ENCODE measurements around the gene DLG5. TPM values are rescaled to one million over a fixed set of nuclear protein-coding genes. Genes with fewer than 3 reads are reported as not detected.

Gene DLG5
- total RNA-seq, 3 donors from 2014 or later, result 43.0 to 192 (median 138) TPM

DNA sequence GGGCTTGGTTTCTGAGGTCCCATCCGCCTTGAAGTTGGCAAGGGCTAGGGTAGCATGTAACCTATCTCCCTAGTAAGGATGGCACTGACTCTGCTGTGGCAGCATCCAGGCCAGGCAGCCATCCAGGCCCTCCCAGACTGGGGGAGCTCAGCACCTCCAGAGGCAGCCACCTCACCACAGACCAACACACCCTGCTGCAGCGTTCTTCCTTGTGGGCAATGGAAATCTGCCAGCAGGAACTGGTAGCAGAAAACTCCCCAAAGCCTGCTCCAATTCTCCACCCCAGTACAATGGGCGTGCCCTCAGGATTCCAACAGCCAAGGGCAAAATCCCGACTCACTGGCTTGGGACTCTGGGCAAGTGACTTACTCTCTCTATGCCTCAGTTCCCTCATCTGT, 27.5 kb downstream of the DLG5 start:
- peak; percentile 68 to 89 for DNase-seq (ENCODE audit: low spot score in 2 of 2)
- Histone ChIP-seq H3K4me3 (peak overlapping the region in 2 of 3 donors; percentile 12 to 33), H3K4me1 (peaks cover 14 to 39% of the 10 kb centered on the region in 2 donors), H3K27me3 (no peaks in the 10 kb centered on the region), H3K27ac (peak overlapping the region; percentile 88 to 89), H3K36me3 (no peaks in the 10 kb centered on the region), H3K9me3 (no peaks in the 10 kb centered on the region)
- TF ChIP-seq, protein P1, sequence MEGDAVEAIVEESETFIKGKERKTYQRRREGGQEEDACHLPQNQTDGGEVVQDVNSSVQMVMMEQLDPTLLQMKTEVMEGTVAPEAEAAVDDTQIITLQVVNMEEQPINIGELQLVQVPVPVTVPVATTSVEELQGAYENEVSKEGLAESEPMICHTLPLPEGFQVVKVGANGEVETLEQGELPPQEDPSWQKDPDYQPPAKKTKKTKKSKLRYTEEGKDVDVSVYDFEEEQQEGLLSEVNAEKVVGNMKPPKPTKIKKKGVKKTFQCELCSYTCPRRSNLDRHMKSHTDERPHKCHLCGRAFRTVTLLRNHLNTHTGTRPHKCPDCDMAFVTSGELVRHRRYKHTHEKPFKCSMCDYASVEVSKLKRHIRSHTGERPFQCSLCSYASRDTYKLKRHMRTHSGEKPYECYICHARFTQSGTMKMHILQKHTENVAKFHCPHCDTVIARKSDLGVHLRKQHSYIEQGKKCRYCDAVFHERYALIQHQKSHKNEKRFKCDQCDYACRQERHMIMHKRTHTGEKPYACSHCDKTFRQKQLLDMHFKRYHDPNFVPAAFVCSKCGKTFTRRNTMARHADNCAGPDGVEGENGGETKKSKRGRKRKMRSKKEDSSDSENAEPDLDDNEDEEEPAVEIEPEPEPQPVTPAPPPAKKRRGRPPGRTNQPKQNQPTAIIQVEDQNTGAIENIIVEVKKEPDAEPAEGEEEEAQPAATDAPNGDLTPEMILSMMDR (IDR thresholded peaks at IDR 0.05), result no peak
- TF ChIP-seq POLR2AphosphoS5 (IDR thresholded peaks at IDR 0.05), result peak in 1 of 3 donors; percentile 22
- intact Hi-C loops (cut with DNase I; ENCODE audit: low total_unique reads), result no loop called here

DNA sequence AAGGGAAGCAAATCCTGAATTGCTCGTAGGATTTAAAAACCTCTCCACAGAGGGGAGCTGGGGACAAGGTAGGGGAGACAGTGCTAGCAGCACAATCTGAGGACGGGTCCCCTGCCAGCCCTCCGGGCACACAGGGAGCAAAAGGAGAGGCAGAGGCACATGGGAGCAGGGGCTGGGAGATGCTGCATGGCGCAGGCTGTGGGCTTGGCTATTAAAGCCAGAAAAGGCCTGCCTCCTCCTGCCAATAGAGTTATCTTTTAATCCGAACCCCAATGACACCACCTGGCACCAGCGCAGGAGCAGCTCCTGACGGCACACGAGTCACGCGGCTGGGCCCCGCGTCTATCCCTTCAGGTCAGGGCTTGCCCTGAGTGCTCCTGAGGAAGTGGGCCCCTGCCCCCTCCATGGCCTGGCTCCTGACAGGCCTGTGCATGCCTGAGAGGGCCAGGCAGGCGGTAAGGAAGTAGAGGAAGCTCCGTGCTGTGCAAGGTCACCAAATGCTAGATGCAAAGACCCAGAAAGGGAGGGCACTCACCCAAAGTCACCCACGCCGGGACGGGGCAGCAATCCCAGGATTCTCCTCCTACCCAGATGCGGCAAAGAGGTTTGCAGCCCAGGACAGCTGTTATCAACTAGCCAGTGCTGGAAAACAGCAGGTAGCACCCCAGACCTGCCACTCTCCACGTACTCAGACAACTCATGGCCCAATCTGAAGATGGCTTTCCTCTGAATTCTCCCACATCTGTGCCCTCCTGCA, 28.1 kb downstream of the DLG5 start:
- H3K27ac ChIP-seq, result peak overlapping the region; percentile 88 to 89
- intact Hi-C loops (cut with DNase I; ENCODE audit: low total_unique reads), result no loop called here
- TF ChIP-seq, protein P1 (IDR thresholded peaks at IDR 0.05), result no peak
- TF ChIP-seq POLR2AphosphoS5 (IDR thresholded peaks at IDR 0.05), result peak; percentile 32 to 68 (median 42)
- H3K36me3 ChIP-seq, result no peaks in the 10 kb centered on the region
- H3K9me3 ChIP-seq, result no peaks in the 10 kb centered on the region
- DNase-seq (ENCODE audit: low spot score in 2 of 2), result peak; percentile 73 to 92
- H3K27me3 ChIP-seq, result no peaks in the 10 kb centered on the region
- H3K4me1 ChIP-seq, result peaks cover 16 to 40% of the 10 kb centered on the region in 2 donors
- peak overlapping the region in 2 of 3 donors; percentile 12 to 33 for H3K4me3 ChIP-seq

- no peak overlapping the region for H3K4me3 ChIP-seq
- no peak for TF ChIP-seq POLR2AphosphoS5 (IDR thresholded peaks at IDR 0.05)
- TF ChIP-seq, protein P1 (IDR thresholded peaks at IDR 0.05), result no peak
- TF ChIP-seq POLR2A (IDR thresholded peaks at IDR 0.05), result no peak
- no peaks in the 10 kb centered on the region for H3K36me3 ChIP-seq
- intact Hi-C loops (cut with DNase I; ENCODE audit: low total_unique reads), result no loop called here
- H3K27ac ChIP-seq, result peak overlapping the region in 1 of 2 donors; percentile 59
- H3K27me3 ChIP-seq, result no peaks in the 10 kb centered on the region
- H3K9me3 ChIP-seq, result no peaks in the 10 kb centered on the region
- H3K4me1 ChIP-seq, result peaks cover 23 to 42% of the 10 kb centered on the region in 2 donors
- DNase-seq (ENCODE audit: low spot score in 2 of 2), result no peak
Measured at GRCh38 chr10:77896058-77896457, 30.5 kb downstream of the DLG5 start.

- TF ChIP-seq, protein P1 (IDR thresholded peaks at IDR 0.05), result no peak
- no peak for TF ChIP-seq POLR2A (IDR thresholded peaks at IDR 0.05)
- no peak for TF ChIP-seq POLR2AphosphoS5 (IDR thresholded peaks at IDR 0.05)
- DNase-seq (ENCODE audit: low spot score in 2 of 2), result no peak
- intact Hi-C loops (cut with DNase I; ENCODE audit: low total_unique reads), result no loop called here
- Histone ChIP-seq H3K4me1 (peaks cover 19 to 37% of the 10 kb centered on the region in 2 donors), H3K27me3 (no peaks in the 10 kb centered on the region), H3K9me3 (no peaks in the 10 kb centered on the region), H3K36me3 (no peaks in the 10 kb centered on the region), H3K27ac (peak overlapping the region; percentile 91 to 94), H3K4me3 (no peak overlapping the region)
Measured at GRCh38 chr10:77894058-77894457, 32.5 kb downstream of the DLG5 start.

- peaks cover 13 to 33% of the 10 kb centered on the region in 2 donors for H3K4me1 ChIP-seq
- no peaks in the 10 kb centered on the region for H3K36me3 ChIP-seq
- intact Hi-C loops (cut with DNase I; ENCODE audit: low total_unique reads), result no loop called here
Measured at GRCh38 chr10:77893386-77893785, 33.2 kb downstream of the DLG5 start.

More at GRCh38 chr10:77893386-77893785, 33.2 kb downstream of the DLG5 start:
- no peak overlapping the region for H3K4me3 ChIP-seq
- H3K27me3 ChIP-seq, result no peaks in the 10 kb centered on the region
- DNase-seq (ENCODE audit: low spot score in 2 of 2), result no peak
- peak overlapping the region; percentile 91 to 94 for H3K27ac ChIP-seq
- no peaks in the 10 kb centered on the region for H3K9me3 ChIP-seq
- TF ChIP-seq, protein P1 (IDR thresholded peaks at IDR 0.05), result no peak
- TF ChIP-seq POLR2A (IDR thresholded peaks at IDR 0.05), result no peak
- no peak for TF ChIP-seq POLR2AphosphoS5 (IDR thresholded peaks at IDR 0.05)
